H9 (cell line): ENCODE data around the gene TMEM106B. TPM values are rescaled to one million over a fixed set of nuclear protein-coding genes. Genes with fewer than 3 reads are reported as not detected.

Source experiments
- DNase-seq: peaks from one replicate; pipeline ENCODE4 v3.0.0-alpha.2; 2017
- H2AFZ ChIP-seq: one replicate; pipeline ENCODE4 v1.6.1; 2013; ENCODE audit warnings: mild to moderate bottlenecking, low read length, control low read depth, moderate library complexity
- H2AK5ac ChIP-seq: 2 replicates; pipeline ENCODE4 v1.6.1; 2013; ENCODE audit warnings: low read length, control low read depth, mixed read lengths; ENCODE audit not compliant: insufficient read length
- H2BK120ac ChIP-seq: one replicate; pipeline ENCODE4 v1.6.1; 2013; ENCODE audit warnings: low read depth, mild to moderate bottlenecking, low read length, control low read depth, inconsistent platforms; ENCODE audit not compliant: poor library complexity, severe bottlenecking
- H2BK12ac ChIP-seq: 2 replicates; pipeline ENCODE4 v1.6.1; 2013; ENCODE audit warnings: low read length, control low read depth, mixed read lengths, low read depth; ENCODE audit not compliant: insufficient read length
- H2BK15ac ChIP-seq: 2 replicates; pipeline ENCODE4 v1.6.1; 2013; ENCODE audit warnings: low read depth, low read length, control low read depth
- H2BK20ac ChIP-seq: one replicate; pipeline ENCODE4 v1.6.1; 2013; ENCODE audit warnings: low read depth, mild to moderate bottlenecking, low read length, control low read depth, inconsistent platforms; ENCODE audit not compliant: poor library complexity, severe bottlenecking
- H2BK5ac ChIP-seq: 2 replicates; pipeline ENCODE4 v1.6.1; 2013; ENCODE audit warnings: low read length, control low read depth, mixed read lengths; ENCODE audit not compliant: insufficient read length
- H3K14ac ChIP-seq: 2 replicates; pipeline ENCODE4 v1.6.1; 2013; ENCODE audit warnings: low read length, control low read depth; ENCODE audit not compliant: insufficient read depth
- H3K18ac ChIP-seq: 2 replicates; pipeline ENCODE4 v1.6.1; 2013; ENCODE audit warnings: low read depth, mild to moderate bottlenecking, mixed read lengths, low read length, control low read depth; ENCODE audit not compliant: insufficient read length
- H3K23ac ChIP-seq: 2 replicates; pipeline ENCODE4 v1.6.1; 2013; ENCODE audit warnings: low read length, control low read depth, mixed read lengths, low read depth; ENCODE audit not compliant: insufficient read length
- H3K23me2 ChIP-seq: 2 replicates; pipeline ENCODE4 v1.6.1; 2013; ENCODE audit warnings: low read depth, mild to moderate bottlenecking, mixed read lengths, low read length, control low read depth; ENCODE audit not compliant: insufficient read length, poor library complexity, severe bottlenecking
- H3K27ac ChIP-seq: 2 replicates; pipeline ENCODE4 v1.5.1; 2013; ENCODE audit warnings: low read length, control low read depth, mixed read lengths, low read depth; ENCODE audit not compliant: insufficient read length
- H3K27me3 ChIP-seq: 2 replicates; pipeline ENCODE4 v1.6.1; 2013; ENCODE audit warnings: low read length, control low read depth, inconsistent platforms; ENCODE audit not compliant: insufficient read depth
- H3K4ac ChIP-seq: 2 replicates; pipeline ENCODE4 v1.6.1; 2013; ENCODE audit warnings: low read depth, mild to moderate bottlenecking, control low read depth, inconsistent platforms, low read length, moderate library complexity
- H3K4me1 ChIP-seq: 2 replicates; pipeline ENCODE4 v1.6.1; 2013; ENCODE audit warnings: low read length, control low read depth, inconsistent platforms; ENCODE audit not compliant: insufficient read depth
- H3K4me2 ChIP-seq: 2 replicates; pipeline ENCODE4 v1.6.1; 2013; ENCODE audit warnings: low read length, control low read depth, mixed read lengths; ENCODE audit not compliant: insufficient read length, insufficient read depth
- H3K56ac ChIP-seq: 2 replicates; pipeline ENCODE4 v1.6.1; 2013; ENCODE audit warnings: low read depth, mild to moderate bottlenecking, mixed read lengths, low read length, control low read depth; ENCODE audit not compliant: insufficient read length
- H3K79me1 ChIP-seq: 2 replicates; pipeline ENCODE4 v1.6.1; 2013; ENCODE audit warnings: low read depth, mild to moderate bottlenecking, moderate library complexity, low read length, control low read depth, inconsistent platforms; ENCODE audit not compliant: insufficient read depth, poor library complexity, severe bottlenecking
- H3K79me2 ChIP-seq: 2 replicates; pipeline ENCODE4 v1.6.1; 2013; ENCODE audit warnings: low read length, control low read depth, inconsistent platforms; ENCODE audit not compliant: insufficient read depth
- H3K9ac ChIP-seq: 2 replicates; pipeline ENCODE4 v1.6.1; 2013; ENCODE audit warnings: low read length, control low read depth, mixed read lengths; ENCODE audit not compliant: insufficient read length; ENCODE audit errors: extremely low read depth
- H3K9me3 ChIP-seq: one replicate; pipeline ENCODE4 v1.6.1; 2013; ENCODE audit warnings: low read depth, low read length, inconsistent platforms; ENCODE audit not compliant: control insufficient read depth
- H3T11ph ChIP-seq: one replicate; pipeline ENCODE4 v1.6.1; 2013; ENCODE audit warnings: mild to moderate bottlenecking, low read length, control low read depth, inconsistent platforms
- H4K20me1 ChIP-seq: one replicate; pipeline ENCODE4 v1.6.1; 2013; ENCODE audit not compliant: control insufficient read depth, insufficient read length, insufficient read depth
- H4K5ac ChIP-seq: 2 replicates; pipeline ENCODE4 v1.6.1; 2013; ENCODE audit warnings: low read depth, mild to moderate bottlenecking, mixed read lengths, low read length, control low read depth; ENCODE audit not compliant: insufficient read length
- H4K8ac ChIP-seq: replicated peaks from 2 replicates; pipeline ENCODE4 v1.6.1; 2013; ENCODE audit warnings: low read length, control low read depth, mixed read lengths, low read depth; ENCODE audit not compliant: insufficient read length
- H4K91ac ChIP-seq: 2 replicates; pipeline ENCODE4 v1.6.1; 2013; ENCODE audit warnings: low read depth, mild to moderate bottlenecking, moderate library complexity, mixed read lengths, low read length, control low read depth; ENCODE audit not compliant: insufficient read length
- H3K27ac Mint-ChIP-seq, 3 experiments: 2 replicates in 2 of 3; 3 replicates in 1 of 3; pipeline ENCODE4 v1.8.0; 2020 to 2021; ENCODE audit warnings: mixed read lengths in 3 of 3, mild to moderate bottlenecking in 1 of 3, moderate library complexity in 1 of 3
- H3K27me3 Mint-ChIP-seq: 2 replicates; pipeline ENCODE4 v1.8.0; 2021; ENCODE audit warnings: low read depth, mild to moderate bottlenecking, moderate library complexity, mixed read lengths
- H3K36me3 Mint-ChIP-seq, 3 experiments: 2 replicates in 2 of 3; 3 replicates in 1 of 3; pipeline ENCODE4 v1.8.0; 2020 to 2021; ENCODE audit warnings: low read depth in 3 of 3, mixed read lengths in 3 of 3; ENCODE audit not compliant: insufficient read depth in 1 of 3
- H3K4me1 Mint-ChIP-seq, 2 experiments: 2 replicates each; pipeline ENCODE4 v1.8.0; 2020; ENCODE audit warnings: mixed read lengths in 2 of 2
- H3K4me3 Mint-ChIP-seq, 2 experiments: 2 replicates in 1 of 2; 3 replicates in 1 of 2; pipeline ENCODE4 v1.8.0; 2020 to 2021; ENCODE audit warnings: mild to moderate bottlenecking in 2 of 2, mixed read lengths in 2 of 2, moderate library complexity in 1 of 2
- H3K9me3 Mint-ChIP-seq, 2 experiments: 2 replicates in 1 of 2; 3 replicates in 1 of 2; pipeline ENCODE4 v1.8.0; 2020; ENCODE audit warnings: mild to moderate bottlenecking in 2 of 2, mixed read lengths in 2 of 2, moderate library complexity in 1 of 2
- CTCF ChIP-seq: fragments of 200-600 bp; sonication (generic); conservative IDR thresholded peaks from 3 replicates; pipeline ENCODE4 v1.8.0; 2021; ENCODE audit warnings: antibody characterized with exemption, mild to moderate bottlenecking
- WGBS: extraction: QIAGEN DNeasy Blood & Tissue Kit; methylation state at CpG from one replicate; pipeline ENCODE4 v1.1.7; 2013; ENCODE audit warnings: missing lambda C conversion rate, low lambda C conversion rate, mixed read lengths; ENCODE audit not compliant: insufficient read length; ENCODE audit errors: extremely low coverage; 5-methylcytosine and 5-hydroxymethylcytosine counted together
- total RNA-seq: library from RNA; stranded (reverse); gene quantifications from 2 replicates; pipeline ENCODE4 v1.2.1, GENCODE V29; 2021

TMEM106B gene
- total RNA-seq, 1 experiment from 2014 or later: 28.4 TPM

- H3K9me3 Mint-ChIP-seq: peaks cover 5 to 7% of the 10 kb centered on the region in 2 experiments; a peak in 3 of 5 replicates
- Histone ChIP-seq H3K27me3 (no peaks in the 10 kb centered on the region), H2AK5ac (no peak overlapping the region)
These were observed 25.9 kb downstream of the TMEM106B start for GRCh38 chr7:12237007-12237406.

More at GRCh38 chr7:12237007-12237406, 25.9 kb downstream of the TMEM106B start:
- H3K9me3 ChIP-seq: no peaks in the 10 kb centered on the region
- no peak overlapping the region for H4K8ac ChIP-seq
- no peak overlapping the region for H3K9ac ChIP-seq
- H3K79me2 ChIP-seq: no peaks in the 10 kb centered on the region
- H2BK20ac ChIP-seq: no peak overlapping the region
- H3K4me1 ChIP-seq: no peaks in the 10 kb centered on the region
- H2BK12ac ChIP-seq: no peak overlapping the region
- WGBS: no CpG with 5 or more reads among the region's 1 CpG
- H4K20me1 ChIP-seq: no peaks in the 10 kb centered on the region
- no peak overlapping the region for H3K14ac ChIP-seq
- H3K4me3 Mint-ChIP-seq: no peak overlapping the region
- no peaks in the 10 kb centered on the region for H3K27me3 Mint-ChIP-seq
- no peaks in the 10 kb centered on the region for H3K79me1 ChIP-seq
- no peak for TF ChIP-seq CTCF
- no peak overlapping the region for H4K5ac ChIP-seq
- no peak overlapping the region for H3T11ph ChIP-seq
- H4K91ac ChIP-seq: no peak overlapping the region
- H2AFZ ChIP-seq: no peak overlapping the region
- H3K36me3 Mint-ChIP-seq: peaks cover 13 to 44% (median 13%) of the 10 kb centered on the region in 3 experiments
- H3K4me2 ChIP-seq: no peak overlapping the region
- DNase-seq: no peak
- H2BK120ac ChIP-seq: no peak overlapping the region
- H2BK5ac ChIP-seq: no peak overlapping the region
- H3K27ac Mint-ChIP-seq: no peak overlapping the region
- no peak overlapping the region for H3K27ac ChIP-seq
- no peak overlapping the region for H2BK15ac ChIP-seq
- no peaks in the 10 kb centered on the region for H3K23me2 ChIP-seq
- no peak overlapping the region for H3K4ac ChIP-seq
- no peak overlapping the region for H3K56ac ChIP-seq
- no peak overlapping the region for H3K23ac ChIP-seq
- H3K4me1 Mint-ChIP-seq: no peaks in the 10 kb centered on the region
- no peak overlapping the region for H3K18ac ChIP-seq
